WTC11 (cell line): ENCODE results near the gene FBXL16. TPM values are rescaled to one million over a fixed set of nuclear protein-coding genes. Genes with fewer than 3 reads are reported as not detected.

Experiments used
- ATAC-seq: fragments of 200-7000 bp; cut with Tn5 transposase; 2 replicates; pipeline ENCODE4 v1.10.0; 2021; ENCODE audit warnings: mild to moderate bottlenecking, moderate library complexity
- CTCF ChIA-PET: fragments of 300-600 bp; sonication (Branson Sonifier 250); formaldehyde crosslinking; loops from one replicate; lab custom pipeline; 2021; ENCODE audit warnings: antibody characterized with exemption; lab: Charles Lee
- POLR2A ChIA-PET: fragments of 350-600 bp; sonication (Branson Sonifier 250); formaldehyde crosslinking; loops from one replicate; lab custom pipeline; 2021; ENCODE audit warnings: antibody characterized with exemption; lab: Charles Lee
- DNase-seq: peaks from one replicate; pipeline ENCODE4 v3.0.0; 2021; ENCODE audit warnings: low spot score
- H3K27ac Mint-ChIP-seq: 2 replicates; pipeline ENCODE4 v1.8.0; 2021; ENCODE audit warnings: mixed read lengths
- H3K27me3 Mint-ChIP-seq: 2 replicates; pipeline ENCODE4 v1.8.0; 2021; ENCODE audit warnings: low read depth, mild to moderate bottlenecking, moderate library complexity, mixed read lengths
- H3K36me3 Mint-ChIP-seq: 2 replicates; pipeline ENCODE4 v1.8.0; 2021; ENCODE audit warnings: mixed read lengths
- H3K4me1 Mint-ChIP-seq: 2 replicates; pipeline ENCODE4 v1.8.0; 2022; ENCODE audit warnings: mixed read lengths
- H3K4me3 Mint-ChIP-seq: 2 replicates; pipeline ENCODE4 v1.8.0; 2021; ENCODE audit warnings: mild to moderate bottlenecking, moderate library complexity, mixed read lengths
- H3K9me3 Mint-ChIP-seq: 2 replicates; pipeline ENCODE4 v1.8.0; 2021; ENCODE audit warnings: mixed read lengths
- CBFB ChIP-seq: sonication (generic); formaldehyde crosslinking; IDR thresholded peaks from 2 replicates; pipeline ENCODE4 v1.8.1; 2022; ENCODE audit warnings: mild to moderate bottlenecking, low read depth, missing genetic modification reagents
- CDX4 ChIP-seq: fragments of 250-450 bp; sonication (Bioruptor Pico); IDR thresholded peaks from 2 replicates; pipeline ENCODE4 v1.9.0; 2021; ENCODE audit warnings: moderate library complexity, mild to moderate bottlenecking, inconsistent platforms, borderline replicate concordance
- CREM ChIP-seq: sonication (generic); formaldehyde crosslinking; IDR thresholded peaks from 2 replicates; pipeline ENCODE4 v1.8.1; 2022; ENCODE audit warnings: mild to moderate bottlenecking, missing genetic modification reagents, moderate library complexity
- E2F5 ChIP-seq: sonication (generic); formaldehyde crosslinking; IDR thresholded peaks from 2 replicates; pipeline ENCODE4 v1.8.1; 2022; ENCODE audit warnings: mild to moderate bottlenecking, moderate library complexity, missing genetic modification reagents
- ELF4 ChIP-seq: sonication (generic); formaldehyde crosslinking; IDR thresholded peaks from 2 replicates; pipeline ENCODE4 v1.8.1; 2022; ENCODE audit warnings: low read depth, mild to moderate bottlenecking, moderate library complexity, missing genetic modification reagents
- ESRRA ChIP-seq: sonication (generic); formaldehyde crosslinking; IDR thresholded peaks from 2 replicates; pipeline ENCODE4 v1.8.1; 2022; ENCODE audit warnings: mild to moderate bottlenecking, missing genetic modification reagents, borderline replicate concordance
- HMGA2 ChIP-seq: fragments of 250-450 bp; sonication (Bioruptor Pico); IDR thresholded peaks from 2 replicates; pipeline ENCODE4 v1.4.0; 2021; ENCODE audit warnings: mild to moderate bottlenecking, moderate library complexity
- MLX ChIP-seq: sonication (generic); formaldehyde crosslinking; IDR thresholded peaks from 2 replicates; pipeline ENCODE4 v1.8.1; 2023; ENCODE audit warnings: mild to moderate bottlenecking, missing genetic modification reagents, moderate library complexity
- MXD4 ChIP-seq: fragments of 250-450 bp; sonication (Bioruptor Pico); IDR thresholded peaks from 2 replicates; pipeline ENCODE4 v1.8.0; 2021; ENCODE audit warnings: mild to moderate bottlenecking, moderate library complexity, borderline replicate concordance
- NR3C1 ChIP-seq: sonication (generic); formaldehyde crosslinking; conservative IDR thresholded peaks from 2 replicates; pipeline ENCODE4 v1.8.1; 2023; ENCODE audit warnings: low read depth, mild to moderate bottlenecking, missing genetic modification reagents
- RELA ChIP-seq: sonication (generic); formaldehyde crosslinking; IDR thresholded peaks from 2 replicates; pipeline ENCODE4 v1.8.1; 2022; ENCODE audit warnings: missing genetic modification reagents, mild to moderate bottlenecking, borderline replicate concordance
- SMAD3 ChIP-seq: sonication (generic); formaldehyde crosslinking; IDR thresholded peaks from 2 replicates; pipeline ENCODE4 v1.8.0; 2022; ENCODE audit warnings: missing genetic modification reagents, mild to moderate bottlenecking, borderline replicate concordance
- ZNF317 ChIP-seq: sonication (generic); formaldehyde crosslinking; IDR thresholded peaks from 2 replicates; pipeline ENCODE4 v1.8.1; 2023; ENCODE audit warnings: low read depth, mild to moderate bottlenecking, moderate library complexity, missing genetic modification reagents, borderline replicate concordance
- total RNA-seq: library from RNA; stranded (reverse); gene quantifications from 3 replicates; pipeline ENCODE4 v1.2.3, GENCODE V29; 2021
- TF ChIP-seq, protein P1 (sequence below): sonication (generic); formaldehyde crosslinking; IDR thresholded peaks from 2 replicates; pipeline ENCODE4 v1.8.1; 2022; ENCODE audit warnings: low read depth, mild to moderate bottlenecking, moderate library complexity, missing genetic modification reagents, borderline replicate concordance
- TF ChIP-seq, protein P2 (sequence below): sonication (generic); formaldehyde crosslinking; IDR thresholded peaks from 2 replicates; pipeline ENCODE4 v1.8.1; 2023; ENCODE audit warnings: mild to moderate bottlenecking, missing genetic modification reagents, borderline replicate concordance
- TF ChIP-seq, protein P3 (sequence below): fragments of 250-450 bp; sonication (Bioruptor Pico); IDR thresholded peaks from 2 replicates; pipeline ENCODE4 v1.9.0; 2021; ENCODE audit warnings: mild to moderate bottlenecking, borderline replicate concordance
- TF ChIP-seq, protein P4 (sequence below): fragments of 250-450 bp; sonication (Bioruptor Pico); IDR thresholded peaks from 2 replicates; pipeline ENCODE4 v1.9.0; 2021; ENCODE audit warnings: mild to moderate bottlenecking

FBXL16 gene
- total RNA-seq, 1 experiment from 2014 or later = 22.7 TPM

- Mint-ChIP-seq H3K4me1 (peaks cover 2% of the 10 kb centered on the region), H3K27me3 (peaks cover 2% of the 10 kb centered on the region; the same call in 1 of the 2 replicates), H3K36me3 (no peaks in the 10 kb centered on the region; the same call in 1 of the 2 replicates), H3K4me3 (no peak overlapping the region), H3K27ac (no peak overlapping the region), H3K9me3 (no peaks in the 10 kb centered on the region)
- no peak for TF ChIP-seq CBFB (CRISPR knock-in tag)
- no peak for TF ChIP-seq RELA (CRISPR knock-in tag)
- no peak for TF ChIP-seq HMGA2
- TF ChIP-seq NR3C1 (CRISPR knock-in tag) = no peak
- TF ChIP-seq E2F5 (CRISPR knock-in tag) = no peak
- TF ChIP-seq, protein P1, sequence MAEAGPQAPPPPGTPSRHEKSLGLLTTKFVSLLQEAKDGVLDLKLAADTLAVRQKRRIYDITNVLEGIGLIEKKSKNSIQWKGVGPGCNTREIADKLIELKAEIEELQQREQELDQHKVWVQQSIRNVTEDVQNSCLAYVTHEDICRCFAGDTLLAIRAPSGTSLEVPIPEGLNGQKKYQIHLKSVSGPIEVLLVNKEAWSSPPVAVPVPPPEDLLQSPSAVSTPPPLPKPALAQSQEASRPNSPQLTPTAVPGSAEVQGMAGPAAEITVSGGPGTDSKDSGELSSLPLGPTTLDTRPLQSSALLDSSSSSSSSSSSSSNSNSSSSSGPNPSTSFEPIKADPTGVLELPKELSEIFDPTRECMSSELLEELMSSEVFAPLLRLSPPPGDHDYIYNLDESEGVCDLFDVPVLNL = no peak
- TF ChIP-seq, protein P2, sequence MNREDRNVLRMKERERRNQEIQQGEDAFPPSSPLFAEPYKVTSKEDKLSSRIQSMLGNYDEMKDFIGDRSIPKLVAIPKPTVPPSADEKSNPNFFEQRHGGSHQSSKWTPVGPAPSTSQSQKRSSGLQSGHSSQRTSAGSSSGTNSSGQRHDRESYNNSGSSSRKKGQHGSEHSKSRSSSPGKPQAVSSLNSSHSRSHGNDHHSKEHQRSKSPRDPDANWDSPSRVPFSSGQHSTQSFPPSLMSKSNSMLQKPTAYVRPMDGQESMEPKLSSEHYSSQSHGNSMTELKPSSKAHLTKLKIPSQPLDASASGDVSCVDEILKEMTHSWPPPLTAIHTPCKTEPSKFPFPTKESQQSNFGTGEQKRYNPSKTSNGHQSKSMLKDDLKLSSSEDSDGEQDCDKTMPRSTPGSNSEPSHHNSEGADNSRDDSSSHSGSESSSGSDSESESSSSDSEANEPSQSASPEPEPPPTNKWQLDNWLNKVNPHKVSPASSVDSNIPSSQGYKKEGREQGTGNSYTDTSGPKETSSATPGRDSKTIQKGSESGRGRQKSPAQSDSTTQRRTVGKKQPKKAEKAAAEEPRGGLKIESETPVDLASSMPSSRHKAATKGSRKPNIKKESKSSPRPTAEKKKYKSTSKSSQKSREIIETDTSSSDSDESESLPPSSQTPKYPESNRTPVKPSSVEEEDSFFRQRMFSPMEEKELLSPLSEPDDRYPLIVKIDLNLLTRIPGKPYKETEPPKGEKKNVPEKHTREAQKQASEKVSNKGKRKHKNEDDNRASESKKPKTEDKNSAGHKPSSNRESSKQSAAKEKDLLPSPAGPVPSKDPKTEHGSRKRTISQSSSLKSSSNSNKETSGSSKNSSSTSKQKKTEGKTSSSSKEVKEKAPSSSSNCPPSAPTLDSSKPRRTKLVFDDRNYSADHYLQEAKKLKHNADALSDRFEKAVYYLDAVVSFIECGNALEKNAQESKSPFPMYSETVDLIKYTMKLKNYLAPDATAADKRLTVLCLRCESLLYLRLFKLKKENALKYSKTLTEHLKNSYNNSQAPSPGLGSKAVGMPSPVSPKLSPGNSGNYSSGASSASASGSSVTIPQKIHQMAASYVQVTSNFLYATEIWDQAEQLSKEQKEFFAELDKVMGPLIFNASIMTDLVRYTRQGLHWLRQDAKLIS (CRISPR knock-in tag) = no peak
- no peak for TF ChIP-seq MXD4
- ChIA-PET POLR2A (interaction anchor here (0.6 to 1.1 kb wide), 2 partner anchors 9 to 14 kb away, joined by 3 to 5 read pairs; no protein-coding TSS in a partner anchor), CTCF (interaction anchor here (1.8 to 6.9 kb wide), 2 partner anchors 11 to 15 kb away, joined by 8 to 90 read pairs; partner anchors contain the start of genes CIAO3 and METRN)
- DNase-seq (no peak), ATAC-seq (no peak)
Measured at GRCh38 chr16:725041-725376, 19.4 kb upstream of the FBXL16 start.

GRCh38 chr16:724188-725040 is 18.8 kb upstream of the FBXL16 start:
- Mint-ChIP-seq H3K36me3 (no peaks in the 10 kb centered on the region; the same call in 1 of the 2 replicates), H3K4me1 (peaks cover 4% of the 10 kb centered on the region), H3K27ac (no peak overlapping the region), H3K4me3 (no peak overlapping the region), H3K9me3 (no peaks in the 10 kb centered on the region), H3K27me3 (peaks cover 2% of the 10 kb centered on the region; the same call in 1 of the 2 replicates)
- CTCF ChIA-PET = interaction anchor here (0.8 to 6.9 kb wide), 2 partner anchors 9 to 11 kb away, joined by 4 to 90 read pairs; partner anchors contain the start of gene METRN
- no peak for DNase-seq
- POLR2A ChIA-PET = interaction anchor here (0.6 kb wide), 1 partner anchor 13 kb away, joined by 3 read pairs; no protein-coding TSS in a partner anchor
- no peak for ATAC-seq
- no peak for TF ChIP-seq CREM (CRISPR knock-in tag)
- no peak for TF ChIP-seq ZNF317
- TF ChIP-seq ESRRA (CRISPR knock-in tag) = no peak
- no peak for TF ChIP-seq CDX4 (CRISPR knock-in tag)
- no peak for TF ChIP-seq SMAD3
- TF ChIP-seq, protein P3, sequence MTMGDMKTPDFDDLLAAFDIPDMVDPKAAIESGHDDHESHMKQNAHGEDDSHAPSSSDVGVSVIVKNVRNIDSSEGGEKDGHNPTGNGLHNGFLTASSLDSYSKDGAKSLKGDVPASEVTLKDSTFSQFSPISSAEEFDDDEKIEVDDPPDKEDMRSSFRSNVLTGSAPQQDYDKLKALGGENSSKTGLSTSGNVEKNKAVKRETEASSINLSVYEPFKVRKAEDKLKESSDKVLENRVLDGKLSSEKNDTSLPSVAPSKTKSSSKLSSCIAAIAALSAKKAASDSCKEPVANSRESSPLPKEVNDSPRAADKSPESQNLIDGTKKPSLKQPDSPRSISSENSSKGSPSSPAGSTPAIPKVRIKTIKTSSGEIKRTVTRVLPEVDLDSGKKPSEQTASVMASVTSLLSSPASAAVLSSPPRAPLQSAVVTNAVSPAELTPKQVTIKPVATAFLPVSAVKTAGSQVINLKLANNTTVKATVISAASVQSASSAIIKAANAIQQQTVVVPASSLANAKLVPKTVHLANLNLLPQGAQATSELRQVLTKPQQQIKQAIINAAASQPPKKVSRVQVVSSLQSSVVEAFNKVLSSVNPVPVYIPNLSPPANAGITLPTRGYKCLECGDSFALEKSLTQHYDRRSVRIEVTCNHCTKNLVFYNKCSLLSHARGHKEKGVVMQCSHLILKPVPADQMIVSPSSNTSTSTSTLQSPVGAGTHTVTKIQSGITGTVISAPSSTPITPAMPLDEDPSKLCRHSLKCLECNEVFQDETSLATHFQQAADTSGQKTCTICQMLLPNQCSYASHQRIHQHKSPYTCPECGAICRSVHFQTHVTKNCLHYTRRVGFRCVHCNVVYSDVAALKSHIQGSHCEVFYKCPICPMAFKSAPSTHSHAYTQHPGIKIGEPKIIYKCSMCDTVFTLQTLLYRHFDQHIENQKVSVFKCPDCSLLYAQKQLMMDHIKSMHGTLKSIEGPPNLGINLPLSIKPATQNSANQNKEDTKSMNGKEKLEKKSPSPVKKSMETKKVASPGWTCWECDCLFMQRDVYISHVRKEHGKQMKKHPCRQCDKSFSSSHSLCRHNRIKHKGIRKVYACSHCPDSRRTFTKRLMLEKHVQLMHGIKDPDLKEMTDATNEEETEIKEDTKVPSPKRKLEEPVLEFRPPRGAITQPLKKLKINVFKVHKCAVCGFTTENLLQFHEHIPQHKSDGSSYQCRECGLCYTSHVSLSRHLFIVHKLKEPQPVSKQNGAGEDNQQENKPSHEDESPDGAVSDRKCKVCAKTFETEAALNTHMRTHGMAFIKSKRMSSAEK (CRISPR knock-in tag) = no peak
- no peak for TF ChIP-seq ELF4
- no peak for TF ChIP-seq CBFB (CRISPR knock-in tag)
- TF ChIP-seq, protein P4, sequence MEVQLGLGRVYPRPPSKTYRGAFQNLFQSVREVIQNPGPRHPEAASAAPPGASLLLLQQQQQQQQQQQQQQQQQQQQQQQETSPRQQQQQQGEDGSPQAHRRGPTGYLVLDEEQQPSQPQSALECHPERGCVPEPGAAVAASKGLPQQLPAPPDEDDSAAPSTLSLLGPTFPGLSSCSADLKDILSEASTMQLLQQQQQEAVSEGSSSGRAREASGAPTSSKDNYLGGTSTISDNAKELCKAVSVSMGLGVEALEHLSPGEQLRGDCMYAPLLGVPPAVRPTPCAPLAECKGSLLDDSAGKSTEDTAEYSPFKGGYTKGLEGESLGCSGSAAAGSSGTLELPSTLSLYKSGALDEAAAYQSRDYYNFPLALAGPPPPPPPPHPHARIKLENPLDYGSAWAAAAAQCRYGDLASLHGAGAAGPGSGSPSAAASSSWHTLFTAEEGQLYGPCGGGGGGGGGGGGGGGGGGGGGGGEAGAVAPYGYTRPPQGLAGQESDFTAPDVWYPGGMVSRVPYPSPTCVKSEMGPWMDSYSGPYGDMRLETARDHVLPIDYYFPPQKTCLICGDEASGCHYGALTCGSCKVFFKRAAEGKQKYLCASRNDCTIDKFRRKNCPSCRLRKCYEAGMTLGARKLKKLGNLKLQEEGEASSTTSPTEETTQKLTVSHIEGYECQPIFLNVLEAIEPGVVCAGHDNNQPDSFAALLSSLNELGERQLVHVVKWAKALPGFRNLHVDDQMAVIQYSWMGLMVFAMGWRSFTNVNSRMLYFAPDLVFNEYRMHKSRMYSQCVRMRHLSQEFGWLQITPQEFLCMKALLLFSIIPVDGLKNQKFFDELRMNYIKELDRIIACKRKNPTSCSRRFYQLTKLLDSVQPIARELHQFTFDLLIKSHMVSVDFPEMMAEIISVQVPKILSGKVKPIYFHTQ (CRISPR knock-in tag) = no peak
- no peak for TF ChIP-seq MLX (CRISPR knock-in tag)
- no peak for TF ChIP-seq RELA (CRISPR knock-in tag)
